Naive thymus-derived CD4-positive, alpha-beta T cell (primary cell): ENCODE measurements around the gene OR10A2. TPM values are rescaled to one million over a fixed set of nuclear protein-coding genes. Genes with fewer than 3 reads are reported as not detected.
"Not testable (repeated sequence)": the region's sequence is repeated elsewhere in the genome, so short reads cannot be mapped to it uniquely, and the experiment has no call there.

Source experiments
- ATAC-seq: fragments of 150-1000 bp; cut with Tn5 transposase; 2 replicates; pipeline ENCODE4 v1.10.0; 2021; ENCODE audit warnings: mild to moderate bottlenecking, moderate library complexity
- CTCF ChIA-PET: fragments of 350-600 bp; sonication (Branson Sonifier 250); formaldehyde crosslinking; loops from one replicate; lab custom pipeline; 2021; ENCODE audit warnings: antibody characterized with exemption; lab: Charles Lee
- POLR2A ChIA-PET: fragments of 350-600 bp; sonication (Branson Sonifier 250); formaldehyde crosslinking; loops from one replicate; lab custom pipeline; 2021; ENCODE audit warnings: antibody characterized with exemption, inconsistent platforms; lab: Charles Lee
- DNase-seq, 9 donors: peaks; one replicate each; pipeline versions ENCODE4 v3.0.0 to v3.0.0-alpha.2; 2020 to 2022; ENCODE audit warnings: mixed read lengths in 1 of 9
- H3K27ac ChIP-seq: one replicate; pipeline ENCODE4 v1.7.0; 2013; ENCODE audit warnings: mild to moderate bottlenecking, low read depth, low read length, moderate library complexity
- H3K27me3 ChIP-seq, 2 donors: one replicate each; pipeline ENCODE4 v1.7.0; 2013; ENCODE audit warnings: low read length in 2 of 2, mild to moderate bottlenecking in 2 of 2, moderate library complexity in 2 of 2; ENCODE audit not compliant: control insufficient read depth in 2 of 2, insufficient read depth in 2 of 2
- H3K36me3 ChIP-seq, 3 experiments: 1 replicate in 2 of 3; 2 replicates in 1 of 3; pipeline ENCODE4 v1.7.0; 2013; ENCODE audit warnings: low read length in 3 of 3, mild to moderate bottlenecking in 3 of 3, moderate library complexity in 1 of 3; ENCODE audit not compliant: insufficient read depth in 3 of 3, control insufficient read depth in 2 of 3
- H3K4me1 ChIP-seq, 2 donors: one replicate each; pipeline ENCODE4 v1.7.0; 2013; ENCODE audit warnings: low read length in 2 of 2, mild to moderate bottlenecking in 2 of 2, moderate library complexity in 1 of 2; ENCODE audit not compliant: control insufficient read depth in 2 of 2, insufficient read depth in 2 of 2
- H3K4me3 ChIP-seq: 2 replicates; pipeline ENCODE4 v1.7.0; 2013; ENCODE audit warnings: mild to moderate bottlenecking, low read length
- H3K9me3 ChIP-seq, 3 experiments: 1 replicate in 2 of 3; 2 replicates in 1 of 3; pipeline ENCODE4 v1.7.0; 2013; ENCODE audit warnings: low read length in 3 of 3; ENCODE audit not compliant: control insufficient read depth in 2 of 3
- H3K27ac Mint-ChIP-seq, 9 donors: one replicate each; pipeline ENCODE4 v1.8.0; 2020 to 2022; ENCODE audit warnings: mixed read lengths in 9 of 9, mild to moderate bottlenecking in 8 of 9, moderate library complexity in 5 of 9, inconsistent platforms in 2 of 9
- H3K27me3 Mint-ChIP-seq, 5 donors: one replicate each; pipeline ENCODE4 v1.8.0; 2021 to 2022; ENCODE audit warnings: mixed read lengths in 5 of 5, mild to moderate bottlenecking in 1 of 5
- H3K36me3 Mint-ChIP-seq, 5 donors: one replicate each; pipeline ENCODE4 v1.8.0; 2020 to 2022; ENCODE audit warnings: mixed read lengths in 5 of 5, mild to moderate bottlenecking in 3 of 5, inconsistent platforms in 1 of 5
- H3K4me1 Mint-ChIP-seq, 7 donors: one replicate each; pipeline ENCODE4 v1.8.0; 2020 to 2022; ENCODE audit warnings: mixed read lengths in 7 of 7, mild to moderate bottlenecking in 3 of 7, inconsistent platforms in 1 of 7
- H3K4me3 Mint-ChIP-seq, 10 donors: one replicate each; pipeline ENCODE4 v1.8.0; 2020 to 2022; ENCODE audit warnings: mild to moderate bottlenecking in 10 of 10, mixed read lengths in 10 of 10, moderate library complexity in 6 of 10, inconsistent platforms in 2 of 10
- H3K9me3 Mint-ChIP-seq, 11 donors: one replicate each; pipeline ENCODE4 v1.8.0; 2020 to 2022; ENCODE audit warnings: mixed read lengths in 11 of 11, mild to moderate bottlenecking in 4 of 11, inconsistent platforms in 1 of 11, moderate library complexity in 1 of 11
- intact Hi-C, 2 donors: fragments of 100-400 bp; cut with micrococcal nuclease; formaldehyde crosslinking; loops; one replicate each; pipeline ENCODE4 v1.15.1; 2023
- polyA plus RNA-seq, 2 donors: library from polyadenylated mRNA; unstranded; fragments of 300-500 nt; fragmentation: Illumina TruSeq; gene quantifications; one replicate each; pipeline ENCODE4 v1.2.3, GENCODE V29; 2021
- total RNA-seq, 6 experiments: library from RNA in 5 of 6; stranded (reverse) in 5 of 6; gene quantifications; 1 replicate in 5 of 6; 2 replicates in 1 of 6; pipeline ENCODE4 v1.2.3 and lab custom pipeline; 2021 to 2026

The OR10A2 gene
- total and polyA plus RNA-seq, 7 experiments from 2014 or later: 0.05 TPM; not detected in 6

- ATAC-seq: no peak
- H3K4me1 Mint-ChIP-seq: no peaks in the 10 kb centered on the region
Observed at GRCh38 chr11:6894097-6894496, 31.2 kb downstream of the OR10A2 start.

GRCh38 chr11:6895010-6895409 is 32.2 kb downstream of the OR10A2 start:
- Histone ChIP-seq H3K27ac (no peak overlapping the region), H3K4me1 (no peaks in the 10 kb centered on the region), H3K4me3 (no peak overlapping the region), H3K36me3 (no peaks in the 10 kb centered on the region), H3K9me3 (no peaks in the 10 kb centered on the region), H3K27me3 (no peaks in the 10 kb centered on the region)
- Mint-ChIP-seq H3K4me3 (no peak overlapping the region), H3K27me3 (peaks cover 10 to 62% (median 33%) of the 10 kb centered on the region in 5 donors), H3K4me1 (no peaks in the 10 kb centered on the region), H3K36me3 (no peaks in the 10 kb centered on the region), H3K27ac (no peak overlapping the region), H3K9me3 (peaks cover 0 to under 1% (median 0%) of the 10 kb centered on the region in 11 donors)
- no peak for DNase-seq
- intact Hi-C loops: no loop called here
- POLR2A ChIA-PET: no interaction called here
- ATAC-seq: no peak
- CTCF ChIA-PET: no interaction called here

More at GRCh38 chr11:6894097-6894496, 31.2 kb downstream of the OR10A2 start:
- CTCF ChIA-PET: no interaction called here
- Histone ChIP-seq H3K9me3 (no peaks in the 10 kb centered on the region), H3K36me3 (no peaks in the 10 kb centered on the region), H3K4me1 (no peaks in the 10 kb centered on the region), H3K4me3 (no peak overlapping the region), H3K27ac (no peak overlapping the region), H3K27me3 (no peaks in the 10 kb centered on the region)
- no peaks in the 10 kb centered on the region for H3K36me3 Mint-ChIP-seq
- POLR2A ChIA-PET: no interaction called here
- H3K27ac Mint-ChIP-seq: no peak overlapping the region
- H3K9me3 Mint-ChIP-seq: peaks cover 0 to 5% (median 0%) of the 10 kb centered on the region in 11 donors
- peaks cover 10 to 61% (median 33%) of the 10 kb centered on the region in 5 donors for H3K27me3 Mint-ChIP-seq
- intact Hi-C loops: no loop called here
- no peak for DNase-seq
- no peak overlapping the region for H3K4me3 Mint-ChIP-seq

DNA sequence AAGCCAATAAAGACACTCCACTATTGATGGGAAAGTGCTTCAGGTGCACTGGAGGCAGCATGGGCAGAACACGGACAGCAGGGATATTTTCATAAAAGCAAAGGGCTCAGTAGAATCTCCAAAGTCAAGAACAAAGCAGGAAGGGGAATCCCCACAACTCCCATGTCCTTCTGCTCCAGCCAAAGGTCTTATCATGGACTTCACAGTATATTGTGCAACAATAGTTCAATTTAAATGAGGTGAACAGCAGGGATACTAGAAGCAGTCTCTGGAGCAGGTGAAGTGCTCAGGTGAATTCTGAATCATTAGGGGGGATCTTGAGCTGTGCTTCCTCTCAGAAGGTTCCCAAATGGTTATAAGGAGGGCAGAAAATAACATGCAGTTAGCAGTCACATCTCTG is 36.1 kb downstream of the OR10A2 start:
- H3K4me3 Mint-ChIP-seq: no peak overlapping the region
- no peaks in the 10 kb centered on the region for H3K4me1 Mint-ChIP-seq
- H3K36me3 Mint-ChIP-seq: no peaks in the 10 kb centered on the region
- Histone ChIP-seq H3K4me3 (no peak overlapping the region), H3K9me3 (no peaks in the 10 kb centered on the region), H3K27ac (no peak overlapping the region), H3K4me1 (no peaks in the 10 kb centered on the region), H3K27me3 (no peaks in the 10 kb centered on the region), H3K36me3 (no peaks in the 10 kb centered on the region)
- ChIA-PET CTCF (no interaction called here), POLR2A (no interaction called here)
- intact Hi-C loops: no loop called here
- no peak for ATAC-seq
- no peak for DNase-seq
- peaks cover 10 to 54% (median 37%) of the 10 kb centered on the region in 5 donors for H3K27me3 Mint-ChIP-seq
- no peaks in the 10 kb centered on the region for H3K9me3 Mint-ChIP-seq
- no peak overlapping the region for H3K27ac Mint-ChIP-seq

DNA sequence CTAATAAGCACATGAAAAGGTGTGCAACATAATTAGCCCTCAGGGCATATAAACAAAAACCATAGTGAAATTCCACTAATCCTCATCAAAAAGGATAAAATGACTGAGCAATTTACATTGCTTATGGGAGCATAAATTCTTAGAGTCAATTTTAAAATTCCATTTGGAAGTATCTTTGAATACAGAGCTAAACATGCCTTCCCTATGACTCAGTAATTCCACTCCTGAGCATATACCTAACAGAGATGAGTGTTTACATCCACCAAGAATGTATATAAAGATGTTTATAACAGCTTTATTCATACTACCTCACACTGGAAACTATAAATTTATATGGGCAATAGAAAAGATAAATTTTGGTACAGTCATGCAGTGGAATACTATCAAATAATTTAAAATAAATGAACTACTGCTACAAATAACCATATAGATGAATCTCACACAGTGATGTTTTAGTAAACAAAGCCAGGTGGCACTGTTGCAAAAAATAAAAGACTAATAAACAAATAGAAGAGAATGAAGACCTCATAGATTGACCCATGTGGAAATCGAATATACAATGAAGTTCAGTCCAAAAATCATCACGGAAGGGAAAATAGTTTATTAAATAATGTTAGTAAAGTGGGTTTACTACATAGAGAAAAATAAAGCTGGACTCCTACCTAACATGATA is 37.6 kb downstream of the OR10A2 start:
- no peak overlapping the region for H3K27ac Mint-ChIP-seq
- no peak for ATAC-seq
- intact Hi-C loops: loop anchor here in 1 of 2 donors (5.0 kb wide), 1 partner anchor 542 kb away; no protein-coding TSS in a partner anchor

GRCh38 chr11:6904804-6905203 is 41.9 kb downstream of the OR10A2 start:
- H3K4me3 ChIP-seq, H3K27ac ChIP-seq, POLR2A ChIA-PET, H3K36me3 ChIP-seq, CTCF ChIA-PET, H3K27ac Mint-ChIP-seq, H3K27me3 ChIP-seq, H3K9me3 ChIP-seq, H3K36me3 Mint-ChIP-seq, H3K4me1 ChIP-seq, DNase-seq, H3K9me3 Mint-ChIP-seq, ATAC-seq, H3K4me3 Mint-ChIP-seq, H3K4me1 Mint-ChIP-seq: not testable (repeated sequence)
- peaks cover 4 to 32% (median 18%) of the 10 kb centered on the region in 5 donors for H3K27me3 Mint-ChIP-seq
- intact Hi-C loops: loop anchor here in 1 of 2 donors (5.0 kb wide), 1 partner anchor 537 kb away; no protein-coding TSS in a partner anchor

More for the DNA sequence above, 37.6 kb downstream of the OR10A2 start:
- no peaks in the 10 kb centered on the region for H3K9me3 ChIP-seq
- no peak for DNase-seq
- no peaks in the 10 kb centered on the region for H3K36me3 Mint-ChIP-seq
- H3K4me3 ChIP-seq: no peak overlapping the region
- ChIA-PET CTCF (no interaction called here), POLR2A (no interaction called here)
- H3K27ac ChIP-seq: no peak overlapping the region
- no peaks in the 10 kb centered on the region for H3K36me3 ChIP-seq
- no peaks in the 10 kb centered on the region for H3K9me3 Mint-ChIP-seq
- H3K27me3 ChIP-seq: no peaks in the 10 kb centered on the region
- peaks cover 10 to 52% (median 44%) of the 10 kb centered on the region in 5 donors for H3K27me3 Mint-ChIP-seq
- no peaks in the 10 kb centered on the region for H3K4me1 ChIP-seq
- no peak overlapping the region for H3K4me3 Mint-ChIP-seq
- H3K4me1 Mint-ChIP-seq: no peaks in the 10 kb centered on the region

GRCh38 chr11:6911378-6911777 is 48.5 kb downstream of the OR10A2 start:
- Mint-ChIP-seq H3K27ac (no peak overlapping the region), H3K4me3 (no peak overlapping the region), H3K4me1 (peaks cover 0 to 8% (median 0%) of the 10 kb centered on the region in 7 donors), H3K36me3 (no peaks in the 10 kb centered on the region), H3K9me3 (peaks cover 0 to 4% (median 0%) of the 10 kb centered on the region in 11 donors), H3K27me3 (peaks cover 0 to 2% (median 0%) of the 10 kb centered on the region in 5 donors)
- intact Hi-C loops: no loop called here
- Histone ChIP-seq H3K9me3 (no peaks in the 10 kb centered on the region), H3K4me1 (no peaks in the 10 kb centered on the region), H3K27ac (no peak overlapping the region), H3K27me3 (no peaks in the 10 kb centered on the region), H3K36me3 (no peaks in the 10 kb centered on the region), H3K4me3 (no peak overlapping the region)
- ChIA-PET CTCF (no interaction called here), POLR2A (no interaction called here)
- DNase-seq (no peak), ATAC-seq (no peak)

- H3K27me3 ChIP-seq: no peaks in the 10 kb centered on the region
- no peaks in the 10 kb centered on the region for H3K36me3 ChIP-seq
- Mint-ChIP-seq H3K27me3 (peaks cover 0 to 4% (median 0%) of the 10 kb centered on the region in 5 donors), H3K4me1 (peaks cover 0 to 8% (median 0%) of the 10 kb centered on the region in 7 donors), H3K4me3 (no peak overlapping the region), H3K27ac (no peak overlapping the region), H3K9me3 (peaks cover 0 to 4% (median 0%) of the 10 kb centered on the region in 11 donors), H3K36me3 (no peaks in the 10 kb centered on the region)
- intact Hi-C loops: no loop called here
- POLR2A ChIA-PET: no interaction called here
- DNase-seq (no peak), ATAC-seq (no peak)
- no peak overlapping the region for H3K4me3 ChIP-seq
- H3K27ac ChIP-seq: no peak overlapping the region
- H3K4me1 ChIP-seq: no peaks in the 10 kb centered on the region
- no peaks in the 10 kb centered on the region for H3K9me3 ChIP-seq
- CTCF ChIA-PET: no interaction called here
Observed at GRCh38 chr11:6911948-6912347, 49.1 kb downstream of the OR10A2 start.
